Retina (tissue), 1 donor: ENCODE data around the gene TMEM222.
"Not testable (repeated sequence)": the region's sequence is repeated elsewhere in the genome, so short reads cannot be mapped to it uniquely, and the experiment has no call there.

ENCODE experiments used
- DNase-seq: peaks from one replicate; pipeline ENCODE4 v3.0.0-alpha.2; 2016

Gene TMEM222

GRCh38 chr1:27380766-27381733 lies 59.1 kb downstream of the TMEM222 start:
- DNase-seq: peak; percentile 25

- DNase-seq: no peak
Measured at GRCh38 chr1:27381969-27382762, 60.2 kb downstream of the TMEM222 start.

- DNase-seq: no peak
Measured at GRCh38 chr1:27383039-27383605, 61.2 kb downstream of the TMEM222 start, which contains the start of gene CD164L2. TSS of gene CD164L2 (minus strand) at chr1:27383333. CDS start at chr1:27383239, 94 bp downstream.

GRCh38 chr1:27383661-27384060 lies 61.7 kb downstream of the TMEM222 start:
- DNase-seq: no peak

- DNase-seq: not testable (repeated sequence)
Measured at GRCh38 chr1:27384797-27385196, 62.8 kb downstream of the TMEM222 start.
